Measurements from ENCODE around the gene UGT2B11.

The UGT2B11 gene

GRCh38 chr4:69154021-69154420 is 60.5 kb downstream of the UGT2B11 start:
- TF ChIP-seq FOXM1 (IDR thresholded peaks at IDR 0.05; ENCODE audit: borderline replicate concordance, low read depth) (no peak), CREB1 (IDR thresholded peaks at IDR 0.05; ENCODE audit: low read depth) (no peak), EP300 (IDR thresholded peaks at IDR 0.05; ENCODE audit: borderline replicate concordance) (no peak), MAX (IDR thresholded peaks at IDR 0.05) (no peak), RAD21 (IDR thresholded peaks at IDR 0.05; ENCODE audit: low read depth) (no peak), CEBPB (IDR thresholded peaks at IDR 0.05) (no peak), ZBTB7A (IDR thresholded peaks at IDR 0.05; ENCODE audit: low read depth) (no peak), TEAD4 (IDR thresholded peaks at IDR 0.05) (no peak), NFIC (IDR thresholded peaks at IDR 0.05) (no peak), EGR1 (IDR thresholded peaks at IDR 0.05) (no peak), YY1 (IDR thresholded peaks at IDR 0.05; ENCODE audit: low read depth) (no peak)
- TF ChIP-seq, protein P1, sequence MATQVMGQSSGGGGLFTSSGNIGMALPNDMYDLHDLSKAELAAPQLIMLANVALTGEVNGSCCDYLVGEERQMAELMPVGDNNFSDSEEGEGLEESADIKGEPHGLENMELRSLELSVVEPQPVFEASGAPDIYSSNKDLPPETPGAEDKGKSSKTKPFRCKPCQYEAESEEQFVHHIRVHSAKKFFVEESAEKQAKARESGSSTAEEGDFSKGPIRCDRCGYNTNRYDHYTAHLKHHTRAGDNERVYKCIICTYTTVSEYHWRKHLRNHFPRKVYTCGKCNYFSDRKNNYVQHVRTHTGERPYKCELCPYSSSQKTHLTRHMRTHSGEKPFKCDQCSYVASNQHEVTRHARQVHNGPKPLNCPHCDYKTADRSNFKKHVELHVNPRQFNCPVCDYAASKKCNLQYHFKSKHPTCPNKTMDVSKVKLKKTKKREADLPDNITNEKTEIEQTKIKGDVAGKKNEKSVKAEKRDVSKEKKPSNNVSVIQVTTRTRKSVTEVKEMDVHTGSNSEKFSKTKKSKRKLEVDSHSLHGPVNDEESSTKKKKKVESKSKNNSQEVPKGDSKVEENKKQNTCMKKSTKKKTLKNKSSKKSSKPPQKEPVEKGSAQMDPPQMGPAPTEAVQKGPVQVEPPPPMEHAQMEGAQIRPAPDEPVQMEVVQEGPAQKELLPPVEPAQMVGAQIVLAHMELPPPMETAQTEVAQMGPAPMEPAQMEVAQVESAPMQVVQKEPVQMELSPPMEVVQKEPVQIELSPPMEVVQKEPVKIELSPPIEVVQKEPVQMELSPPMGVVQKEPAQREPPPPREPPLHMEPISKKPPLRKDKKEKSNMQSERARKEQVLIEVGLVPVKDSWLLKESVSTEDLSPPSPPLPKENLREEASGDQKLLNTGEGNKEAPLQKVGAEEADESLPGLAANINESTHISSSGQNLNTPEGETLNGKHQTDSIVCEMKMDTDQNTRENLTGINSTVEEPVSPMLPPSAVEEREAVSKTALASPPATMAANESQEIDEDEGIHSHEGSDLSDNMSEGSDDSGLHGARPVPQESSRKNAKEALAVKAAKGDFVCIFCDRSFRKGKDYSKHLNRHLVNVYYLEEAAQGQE (IDR thresholded peaks at IDR 0.05; ENCODE audit: low read depth): no peak
